GM19324 (cell line): ENCODE results near the gene TSTD2.

ENCODE experiments used
- ATAC-seq: cut with Tn5 transposase; IDR thresholded peaks from one replicate; pipeline ENCODE4 v1.9.1; 2021; ENCODE audit warnings: mild to moderate bottlenecking, moderate library complexity; ENCODE audit not compliant: unreplicated experiment, low FRiP score

Gene TSTD2

DNA sequence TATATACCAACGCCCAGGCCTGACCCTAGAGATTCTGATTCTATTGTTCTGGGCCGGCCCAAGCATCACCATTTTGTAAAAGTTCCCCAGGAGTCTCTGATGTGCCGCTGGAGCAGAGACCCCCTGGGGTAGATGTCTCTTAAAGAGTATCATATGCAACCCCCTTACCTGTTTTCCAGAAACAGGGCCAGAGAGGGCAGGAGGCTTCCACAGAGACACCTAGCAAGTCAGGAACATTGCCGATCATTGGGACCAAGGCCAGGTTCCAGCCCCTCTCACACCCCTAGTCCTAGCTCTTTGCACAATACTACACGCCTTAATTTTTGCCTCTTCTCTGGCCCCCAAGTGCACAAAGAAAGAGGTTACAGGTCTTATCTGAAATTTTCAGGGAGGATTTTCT, 67.9 kb downstream of the TSTD2 start:
- ATAC-seq, result no peak

DNA sequence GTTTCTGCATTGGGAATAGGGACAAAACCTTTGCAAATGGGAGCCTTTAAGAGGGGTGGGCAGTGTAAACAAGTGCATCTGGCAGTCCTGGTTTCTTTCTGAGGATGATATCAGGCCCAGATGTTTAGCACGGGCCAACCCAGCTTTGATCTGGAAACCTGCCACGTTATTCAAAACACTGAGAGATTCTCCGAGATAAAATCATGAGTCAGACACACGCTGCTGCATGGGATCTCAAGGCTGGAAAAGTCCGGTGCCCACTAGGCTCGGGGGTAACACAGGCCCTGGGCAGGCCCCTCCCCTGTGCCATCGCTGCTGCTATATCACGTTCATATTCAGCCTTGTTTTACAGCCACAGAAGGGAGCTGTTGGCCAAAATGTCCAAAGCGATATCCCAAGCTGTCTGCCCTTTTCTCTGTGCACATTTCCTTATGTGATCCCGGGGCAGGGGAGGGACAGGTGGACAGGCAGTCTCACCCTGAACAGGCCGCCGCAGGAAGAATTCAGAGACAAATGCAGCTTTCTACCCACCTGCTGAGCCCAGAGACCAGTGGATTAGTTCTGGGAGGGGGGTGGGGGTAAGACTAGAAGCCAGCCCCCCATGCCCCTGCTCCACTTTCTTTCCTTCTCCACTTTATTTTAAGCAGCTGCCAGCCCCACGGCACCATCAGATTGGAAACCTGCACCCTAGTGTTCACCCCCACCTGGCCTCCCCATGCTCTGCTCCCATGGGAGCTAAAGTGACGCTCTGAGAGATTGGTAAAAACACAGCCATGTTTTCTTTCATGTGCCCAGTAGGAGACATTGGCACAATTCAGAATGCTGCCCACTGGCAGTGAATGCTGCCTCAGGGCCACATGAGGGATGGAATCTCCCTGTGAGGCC, 68.6 kb downstream of the TSTD2 start:
- no peak for ATAC-seq

DNA sequence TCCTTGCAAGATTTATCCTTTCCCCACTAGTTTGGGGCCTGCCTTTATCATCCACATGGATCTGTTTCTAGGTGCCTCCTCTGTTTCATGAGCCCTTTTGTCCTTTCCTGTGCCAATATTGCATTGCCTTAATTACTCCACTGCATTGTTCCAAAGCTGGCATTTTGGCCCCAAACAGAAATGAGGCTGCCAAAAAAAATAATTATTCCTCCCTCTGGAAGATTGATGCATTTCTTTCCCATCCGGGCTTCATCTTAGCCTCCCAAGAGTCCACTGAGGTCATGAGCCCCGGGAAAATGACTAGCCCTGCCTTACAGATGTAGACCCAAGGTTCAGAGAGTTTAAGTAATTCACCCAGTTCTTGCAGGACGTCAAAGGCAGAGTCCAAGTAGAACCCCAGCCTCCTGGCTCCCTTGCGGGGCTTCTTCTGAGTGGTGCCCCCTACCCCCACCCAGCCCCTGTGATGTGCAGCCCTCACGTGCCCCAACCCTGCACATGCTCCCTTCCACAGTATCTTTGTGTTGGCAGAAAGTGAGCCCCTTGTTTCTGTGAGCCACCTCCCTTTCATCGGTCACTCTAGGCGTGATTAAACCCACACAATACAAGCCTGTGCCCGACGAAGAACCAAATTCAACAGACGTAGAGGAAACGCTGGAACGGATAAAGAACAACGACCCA, 69.6 kb downstream of the TSTD2 start:
- ATAC-seq, result no peak

GRCh38 chr9:97562542-97562941, 70.6 kb downstream of the TSTD2 start:
- ATAC-seq, result no peak

GRCh38 chr9:97561501-97561900, 71.7 kb downstream of the TSTD2 start:
- ATAC-seq, result no peak

GRCh38 chr9:97560851-97561250, 72.3 kb downstream of the TSTD2 start:
- no peak for ATAC-seq

GRCh38 chr9:97560154-97560553, 73.0 kb downstream of the TSTD2 start:
- no peak for ATAC-seq

DNA sequence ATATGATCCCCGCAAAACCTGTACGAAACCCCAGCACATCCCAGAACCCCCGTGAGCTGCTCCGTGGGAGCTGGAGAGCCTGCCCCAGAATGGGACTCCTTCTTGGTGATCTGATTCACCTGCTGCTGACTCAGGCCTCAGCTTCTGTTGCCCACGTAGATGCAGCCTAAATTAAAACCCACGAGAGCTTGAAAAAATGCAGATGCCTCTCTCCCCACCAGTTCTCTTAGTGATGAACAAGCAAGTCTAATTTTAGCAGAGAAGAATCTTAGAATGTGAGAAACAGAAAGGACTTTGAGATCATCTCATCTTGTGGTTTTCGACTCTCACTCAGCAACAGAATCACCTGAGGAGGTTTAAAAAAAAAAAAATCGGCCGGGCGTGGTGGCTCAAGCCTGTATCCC, 74.1 kb downstream of the TSTD2 start:
- peak; percentile 63 for ATAC-seq

GRCh38 chr9:97558701-97559101, 74.5 kb downstream of the TSTD2 start:
- ATAC-seq, result no peak

GRCh38 chr9:97557606-97558095, 75.5 kb downstream of the TSTD2 start:
- ATAC-seq, result no peak

DNA sequence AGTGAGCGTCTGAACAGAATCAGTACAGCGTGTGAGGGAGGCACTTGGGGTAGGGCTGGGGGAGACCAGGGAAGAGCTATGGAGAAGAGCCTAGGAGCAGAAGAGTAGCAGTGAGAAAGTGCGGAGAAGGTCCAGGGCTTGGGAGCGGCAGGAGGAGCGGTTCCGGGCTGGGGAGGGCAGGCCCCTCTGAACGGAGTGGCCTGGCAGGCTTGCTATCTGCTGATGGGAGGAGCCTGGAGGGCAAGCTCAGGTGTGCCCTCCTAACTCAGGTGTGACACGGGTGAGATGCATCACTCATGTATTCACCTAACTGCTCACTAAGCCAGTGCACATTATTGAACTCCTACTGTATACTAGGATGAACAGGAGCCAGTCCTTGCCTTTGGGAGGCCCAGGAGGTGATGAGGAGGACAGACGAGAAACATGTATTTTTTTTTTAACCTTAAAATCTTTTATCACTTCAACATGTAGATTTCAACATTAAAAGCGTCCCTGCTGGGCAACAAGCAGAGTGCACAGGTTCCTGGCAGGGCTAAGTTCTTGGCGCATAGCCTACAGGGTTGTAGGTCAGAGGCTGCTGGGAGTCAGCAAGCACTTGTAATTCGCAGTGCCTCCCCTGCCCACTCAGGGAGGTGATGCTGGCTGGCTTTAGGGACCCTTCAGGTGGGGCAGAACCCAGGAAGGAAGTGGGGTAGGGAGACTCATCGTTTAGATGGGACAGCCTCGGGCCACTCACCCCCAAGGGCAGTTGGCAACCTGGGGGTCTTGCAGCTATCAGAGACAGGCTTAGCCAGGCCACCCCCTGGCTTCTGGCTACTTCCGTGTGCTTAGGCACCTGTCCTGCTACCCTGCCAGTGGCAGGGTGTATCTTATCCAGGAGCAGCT, 76.2 kb downstream of the TSTD2 start:
- ATAC-seq, result no peak

DNA sequence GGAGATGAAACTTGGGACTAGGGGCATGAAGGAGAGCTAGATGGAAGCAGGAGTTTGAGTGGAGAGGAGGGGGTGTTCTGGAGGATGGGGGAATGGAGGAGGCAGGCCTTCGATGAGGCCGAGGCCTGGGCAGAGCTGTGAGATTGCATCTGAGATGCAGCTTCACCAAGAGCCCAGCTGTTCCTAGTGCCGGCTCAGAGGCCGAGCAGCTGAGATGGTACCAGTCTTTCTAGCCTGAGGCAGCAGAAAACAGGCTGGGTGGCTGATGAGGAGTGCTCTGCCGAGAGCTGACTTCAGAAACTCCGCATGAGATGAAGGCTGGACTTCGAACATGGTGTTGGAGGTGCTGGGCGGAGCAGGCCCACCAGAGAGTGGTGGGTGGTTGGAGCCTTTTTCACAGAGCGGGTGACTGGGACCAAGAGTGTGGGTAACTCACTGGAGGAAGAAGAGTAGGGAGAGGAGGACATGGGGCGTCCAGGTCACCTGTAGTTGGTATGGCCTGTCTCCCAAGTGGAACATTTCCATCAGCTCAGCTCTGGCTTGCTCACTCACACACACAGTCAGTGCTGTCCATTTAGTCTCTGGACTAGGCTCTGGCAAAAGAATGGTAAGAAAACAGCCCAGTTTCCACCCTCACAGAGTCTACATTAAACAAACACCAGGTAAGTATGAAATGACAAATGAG, 77.0 kb downstream of the TSTD2 start:
- ATAC-seq, result no peak

- ATAC-seq, result no peak
Measured at GRCh38 chr9:97555164-97555563, 78.0 kb downstream of the TSTD2 start.

DNA sequence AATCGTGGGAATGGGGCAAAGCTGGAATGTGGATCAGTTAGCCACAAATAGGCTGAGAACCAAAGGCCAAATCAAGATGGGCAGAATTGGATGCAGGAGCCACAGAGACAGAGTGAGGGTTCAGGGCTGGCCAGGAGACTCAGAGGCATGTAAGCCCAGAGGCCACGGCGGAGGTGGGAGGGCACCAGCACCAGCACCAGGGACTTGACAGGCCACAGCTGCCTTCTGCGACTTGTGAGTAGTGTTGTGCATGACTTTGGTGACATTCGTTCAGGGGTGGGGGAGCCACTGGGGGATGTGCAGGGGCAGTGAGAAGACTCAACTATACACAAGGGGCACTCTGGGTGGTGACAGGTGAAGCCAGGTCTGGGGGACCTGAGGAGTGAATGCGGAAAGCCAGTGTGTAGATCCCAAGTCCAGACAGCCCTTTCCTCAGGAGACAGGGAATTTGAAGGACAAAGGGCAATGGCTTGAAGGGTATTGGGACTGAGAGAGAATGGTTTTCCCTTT, 78.5 kb downstream of the TSTD2 start:
- ATAC-seq, result no peak

DNA sequence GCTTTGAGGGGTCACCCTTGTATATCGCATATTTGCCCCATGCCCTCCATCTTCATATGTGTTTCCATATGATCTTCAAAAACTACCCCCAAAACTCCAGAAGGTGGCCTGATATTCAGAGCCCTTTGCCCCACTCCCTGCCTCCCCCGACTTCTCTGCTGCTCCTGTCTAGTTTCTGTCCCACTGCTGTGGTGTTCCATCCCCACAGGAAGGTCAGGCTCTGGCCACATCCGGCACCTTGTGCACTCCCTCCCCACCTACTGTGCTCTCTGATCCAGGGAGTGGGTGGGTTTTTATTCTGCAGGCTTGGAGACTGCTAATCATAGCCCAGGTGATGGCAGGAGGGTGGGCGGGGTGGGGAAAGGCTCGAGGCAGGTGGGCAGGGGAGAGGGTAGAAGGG, 79.3 kb downstream of the TSTD2 start:
- no peak for ATAC-seq

GRCh38 chr9:97553141-97553540, 80.0 kb downstream of the TSTD2 start:
- ATAC-seq, result no peak

- no peak for ATAC-seq
Measured at GRCh38 chr9:97551308-97551707, 81.9 kb downstream of the TSTD2 start.

GRCh38 chr9:97550386-97550785, 82.8 kb downstream of the TSTD2 start:
- ATAC-seq, result no peak
